Uterus (tissue), 4 donors: ENCODE results near the gene IGF1R. TPM values are rescaled to one million over a fixed set of nuclear protein-coding genes. Genes with fewer than 3 reads are reported as not detected.
A peak's percentile ranks its signal among the peaks of the same experiment; 100 is the strongest.

Experiments
- DNase-seq, 2 donors: peaks; one replicate each; pipeline ENCODE4 v3.0.0-alpha.2; 2019 to 2020
- H3K27ac ChIP-seq, 2 donors: fragments of 200-600 bp; sonication (generic); 1 replicate in 1 of 2; 2 replicates in 1 of 2; pipeline ENCODE4 v1.5.1; 2016 to 2018
- H3K27me3 ChIP-seq, 2 donors: fragments of 200-600 bp; sonication (generic); one replicate each; pipeline ENCODE4 v1.5.1; 2018 to 2019; ENCODE audit warnings: control low read depth in 1 of 2
- H3K36me3 ChIP-seq, 2 donors: fragments of 200-600 bp; sonication (generic); one replicate each; pipeline ENCODE4 v1.5.1; 2019; ENCODE audit warnings: control low read depth in 1 of 2
- H3K4me1 ChIP-seq, 2 donors: fragments of 200-600 bp; sonication (generic); one replicate each; pipeline ENCODE4 v1.5.1; 2018 to 2019; ENCODE audit warnings: control low read depth in 1 of 2
- H3K4me3 ChIP-seq, 2 donors: fragments of 200-600 bp; sonication (generic); 1 replicate in 1 of 2; 2 replicates in 1 of 2; pipeline ENCODE4 v1.5.1; 2018 to 2019; ENCODE audit warnings: mild to moderate bottlenecking in 1 of 2
- H3K9me3 ChIP-seq, 2 donors: fragments of 200-600 bp; sonication (generic); one replicate each; pipeline ENCODE4 v1.5.1; 2019; ENCODE audit warnings: control low read depth in 1 of 2
- POLR2A ChIP-seq, 2 donors: fragments of 450-650 bp; IDR thresholded peaks; one replicate each; pipeline ENCODE4 v1.6.1; 2016; ENCODE audit warnings: antibody characterized with exemption in 2 of 2, mild to moderate bottlenecking in 1 of 2, moderate library complexity in 1 of 2
- intact Hi-C: fragments of 100-400 bp; cut with DNase I; formaldehyde crosslinking; loops from one replicate; pipeline ENCODE4 v1.15.1; 2023; ENCODE audit warnings: low total_unique reads
- total RNA-seq, 4 donors: library from RNA; depleted of rRNA in 3 of 4; stranded (reverse); fragments of >200 nt in 3 of 4; gene quantifications; one replicate each; pipeline versions ENCODE4 v1.1.0 to v1.2.4, GENCODE V29; 2014 to 2023
- TF ChIP-seq, protein P1 (sequence below), 4 experiments: fragments of 200-600 bp in 2 of 4; fragments of 450-650 bp in 2 of 4; sonication (generic) in 2 of 4; IDR thresholded peaks; one replicate each; pipeline ENCODE4 v1.5.1; 2016 to 2019; ENCODE audit warnings: antibody characterized with exemption in 4 of 4, mild to moderate bottlenecking in 2 of 4, moderate library complexity in 1 of 4
- donor health status: DM: yes; HTN: yes; CAD: no.

The IGF1R gene
- total RNA-seq, 4 donors from 2014 or later = 30.0 to 95.2 (median 57.5) TPM

DNA sequence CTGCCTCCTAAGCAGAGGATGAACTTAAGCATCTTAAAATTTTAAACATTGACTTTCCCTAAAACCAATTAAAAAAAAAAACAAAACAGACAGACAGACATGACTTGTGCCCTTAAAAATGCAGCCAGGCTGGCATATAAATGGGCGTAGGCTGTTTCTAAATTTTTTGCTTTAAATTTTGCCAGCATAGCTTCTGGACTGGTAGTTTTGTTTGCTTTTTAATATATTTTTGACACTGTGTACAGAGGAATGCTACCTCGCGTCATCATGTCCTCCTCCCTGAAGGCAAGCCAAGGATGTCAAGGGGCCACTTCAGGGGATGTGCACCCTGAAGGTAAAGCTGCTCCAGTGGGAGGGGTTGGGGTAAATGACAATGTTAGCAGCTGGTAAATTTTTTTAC lies 224.4 kb downstream of the IGF1R start:
- no peaks in the 10 kb centered on the region for H3K9me3 ChIP-seq
- H3K27me3 ChIP-seq = no peaks in the 10 kb centered on the region
- H3K27ac ChIP-seq = no peak overlapping the region
- H3K4me1 ChIP-seq = peaks cover 0 to 5% of the 10 kb centered on the region in 2 donors
- intact Hi-C loops = no loop called here
- no peak for DNase-seq
- H3K4me3 ChIP-seq = no peak overlapping the region
- TF ChIP-seq, protein P1, sequence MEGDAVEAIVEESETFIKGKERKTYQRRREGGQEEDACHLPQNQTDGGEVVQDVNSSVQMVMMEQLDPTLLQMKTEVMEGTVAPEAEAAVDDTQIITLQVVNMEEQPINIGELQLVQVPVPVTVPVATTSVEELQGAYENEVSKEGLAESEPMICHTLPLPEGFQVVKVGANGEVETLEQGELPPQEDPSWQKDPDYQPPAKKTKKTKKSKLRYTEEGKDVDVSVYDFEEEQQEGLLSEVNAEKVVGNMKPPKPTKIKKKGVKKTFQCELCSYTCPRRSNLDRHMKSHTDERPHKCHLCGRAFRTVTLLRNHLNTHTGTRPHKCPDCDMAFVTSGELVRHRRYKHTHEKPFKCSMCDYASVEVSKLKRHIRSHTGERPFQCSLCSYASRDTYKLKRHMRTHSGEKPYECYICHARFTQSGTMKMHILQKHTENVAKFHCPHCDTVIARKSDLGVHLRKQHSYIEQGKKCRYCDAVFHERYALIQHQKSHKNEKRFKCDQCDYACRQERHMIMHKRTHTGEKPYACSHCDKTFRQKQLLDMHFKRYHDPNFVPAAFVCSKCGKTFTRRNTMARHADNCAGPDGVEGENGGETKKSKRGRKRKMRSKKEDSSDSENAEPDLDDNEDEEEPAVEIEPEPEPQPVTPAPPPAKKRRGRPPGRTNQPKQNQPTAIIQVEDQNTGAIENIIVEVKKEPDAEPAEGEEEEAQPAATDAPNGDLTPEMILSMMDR (IDR thresholded peaks at IDR 0.05) = no peak
- no peak for TF ChIP-seq POLR2A (IDR thresholded peaks at IDR 0.05)
- no peaks in the 10 kb centered on the region for H3K36me3 ChIP-seq

DNA sequence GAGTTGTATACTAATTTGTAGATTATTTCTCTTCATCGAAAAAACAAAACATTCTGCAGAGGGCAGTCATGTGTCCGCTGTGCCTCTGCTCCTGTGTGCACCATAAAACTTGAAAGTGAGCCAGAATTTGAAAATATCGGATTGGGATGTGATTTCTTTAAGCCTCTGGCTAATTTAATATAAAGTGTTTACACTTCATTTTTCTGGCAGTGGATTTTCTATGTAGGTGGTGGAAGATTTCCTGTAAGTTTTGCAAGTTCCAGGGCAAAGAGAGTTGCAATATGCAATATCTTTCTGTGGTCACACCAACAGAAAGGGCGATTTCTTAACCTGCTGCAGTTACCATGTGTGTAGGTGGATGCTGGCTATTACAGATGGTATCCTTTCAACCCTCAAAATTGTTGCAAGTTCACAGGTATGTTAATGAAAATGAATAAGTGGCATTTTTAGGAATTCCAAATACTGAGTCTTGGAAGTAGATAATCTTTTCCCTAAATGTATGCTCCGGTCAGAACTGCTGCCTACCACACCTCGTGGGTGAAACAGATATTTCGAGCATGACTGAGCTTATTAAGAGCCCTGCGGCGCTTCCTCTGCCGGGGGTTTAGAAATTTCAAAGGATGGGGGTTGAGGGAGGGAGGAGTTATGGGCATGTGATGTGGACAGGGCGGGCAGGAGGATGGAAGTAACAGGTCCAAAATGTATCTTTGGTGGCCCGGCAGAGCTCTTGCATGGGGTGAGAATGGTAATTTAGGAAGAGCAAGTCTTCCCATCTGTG lies 225.3 kb downstream of the IGF1R start:
- DNase-seq = no peak
- intact Hi-C loops = no loop called here
- Histone ChIP-seq H3K27me3 (no peaks in the 10 kb centered on the region), H3K27ac (no peak overlapping the region), H3K36me3 (no peaks in the 10 kb centered on the region), H3K4me3 (no peak overlapping the region), H3K9me3 (no peaks in the 10 kb centered on the region), H3K4me1 (peaks cover 0 to 5% of the 10 kb centered on the region in 2 donors)
- TF ChIP-seq, protein P1 (IDR thresholded peaks at IDR 0.05) = no peak
- no peak for TF ChIP-seq POLR2A (IDR thresholded peaks at IDR 0.05)

DNA sequence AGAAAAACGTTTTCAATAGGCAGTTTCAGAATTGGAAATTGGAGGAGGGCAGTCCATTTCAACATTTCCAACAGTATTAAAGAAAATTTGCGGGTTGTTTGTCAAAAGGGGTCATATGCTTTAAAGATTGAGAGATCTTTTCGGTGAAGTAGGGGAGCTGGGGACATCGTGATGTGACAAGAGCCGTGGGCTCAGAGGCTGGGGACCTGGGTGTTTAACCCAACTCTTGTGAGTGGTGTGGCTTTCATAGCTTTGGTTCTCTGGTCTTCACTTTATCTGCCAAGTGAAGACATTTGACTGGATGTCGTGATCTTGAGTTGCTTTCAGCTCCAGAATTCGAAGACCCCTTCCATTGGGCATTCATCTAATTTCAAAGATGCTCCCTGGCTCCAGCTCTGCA lies 226.0 kb downstream of the IGF1R start:
- peak overlapping the region in 1 of 2 donors; percentile 20 for H3K27ac ChIP-seq
- intact Hi-C loops = no loop called here
- no peaks in the 10 kb centered on the region for H3K36me3 ChIP-seq
- TF ChIP-seq, protein P1 (IDR thresholded peaks at IDR 0.05) = no peak
- no peak for TF ChIP-seq POLR2A (IDR thresholded peaks at IDR 0.05)
- no peak overlapping the region for H3K4me3 ChIP-seq
- DNase-seq = no peak
- no peaks in the 10 kb centered on the region for H3K9me3 ChIP-seq
- H3K4me1 ChIP-seq = peaks cover 0 to 5% of the 10 kb centered on the region in 2 donors
- no peaks in the 10 kb centered on the region for H3K27me3 ChIP-seq

DNA sequence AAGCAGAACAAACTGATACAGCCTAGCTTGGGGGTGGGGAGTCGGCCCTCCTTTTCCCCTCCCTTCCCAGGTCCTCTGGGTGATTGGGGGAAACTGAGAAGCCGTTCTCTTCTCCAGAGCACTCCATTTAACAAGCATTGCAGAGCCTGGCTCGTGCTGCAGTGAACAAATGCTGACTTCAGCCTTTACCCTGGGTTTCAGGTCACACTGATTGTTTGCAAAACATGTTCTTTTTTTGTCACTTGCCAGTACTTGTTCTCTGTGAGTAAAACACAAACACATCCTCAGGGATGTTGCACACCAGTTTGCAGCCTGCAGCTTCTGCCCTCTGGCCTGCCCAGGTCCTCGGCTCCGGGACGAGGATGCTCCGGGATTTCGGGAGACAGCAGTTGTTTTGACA lies 226.4 kb downstream of the IGF1R start:
- no peaks in the 10 kb centered on the region for H3K27me3 ChIP-seq
- no peak overlapping the region for H3K4me3 ChIP-seq
- no peak for TF ChIP-seq POLR2A (IDR thresholded peaks at IDR 0.05)
- TF ChIP-seq, protein P1 (IDR thresholded peaks at IDR 0.05) = no peak
- no peaks in the 10 kb centered on the region for H3K9me3 ChIP-seq
- H3K36me3 ChIP-seq = no peaks in the 10 kb centered on the region
- no peak for DNase-seq
- H3K4me1 ChIP-seq = peaks cover 0 to 5% of the 10 kb centered on the region in 2 donors
- intact Hi-C loops = no loop called here
- H3K27ac ChIP-seq = peak overlapping the region in 1 of 2 donors; percentile 20

DNA sequence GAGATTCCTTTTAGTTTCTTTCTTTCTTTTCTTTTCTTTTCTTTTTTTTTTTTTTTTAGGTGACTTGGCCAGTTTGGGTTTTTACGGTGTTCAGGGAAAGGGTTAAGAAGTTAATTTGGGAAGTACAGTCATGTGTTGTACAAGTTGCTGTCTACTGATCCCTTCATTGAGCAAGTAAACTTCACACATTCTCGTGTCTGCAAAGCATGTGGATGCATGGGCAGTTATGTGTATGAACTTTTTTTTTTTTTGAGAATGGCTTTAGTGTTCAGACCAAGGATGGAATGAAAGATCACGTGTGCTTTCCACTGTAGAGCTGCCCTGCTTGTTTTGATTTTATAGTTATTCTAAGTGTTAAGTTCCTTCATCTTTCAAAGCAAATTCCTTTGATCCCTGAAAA lies 227.0 kb downstream of the IGF1R start:
- Histone ChIP-seq H3K4me1 (peaks cover 0 to 5% of the 10 kb centered on the region in 2 donors), H3K4me3 (no peak overlapping the region)

More for the DNA sequence above, 227.0 kb downstream of the IGF1R start:
- Histone ChIP-seq H3K27me3 (no peaks in the 10 kb centered on the region), H3K36me3 (no peaks in the 10 kb centered on the region), H3K27ac (peak overlapping the region in 1 of 2 donors; percentile 20), H3K9me3 (no peaks in the 10 kb centered on the region)
- TF ChIP-seq, protein P1 (IDR thresholded peaks at IDR 0.05) = no peak
- no peak for TF ChIP-seq POLR2A (IDR thresholded peaks at IDR 0.05)
- DNase-seq = no peak
- intact Hi-C loops = no loop called here
